Mesendoderm (in vitro differentiated cells): ENCODE measurements around the gene CTSF. TPM values are rescaled to one million over a fixed set of nuclear protein-coding genes. Genes with fewer than 3 reads are reported as not detected.

Experiments
- DNase-seq: peaks from one replicate; pipeline ENCODE4 v3.0.0; 2013
- H2AK5ac ChIP-seq: 2 replicates; pipeline ENCODE4 v1.6.1; 2013; ENCODE audit warnings: low read length, inconsistent platforms
- H2BK120ac ChIP-seq: 2 replicates; pipeline ENCODE4 v1.6.1; 2013; ENCODE audit warnings: low read depth, mild to moderate bottlenecking, low read length, moderate library complexity, mixed read lengths
- H2BK15ac ChIP-seq: replicated peaks from 2 replicates; pipeline ENCODE4 v1.6.1; 2013; ENCODE audit warnings: low read depth, mild to moderate bottlenecking, moderate library complexity
- H2BK5ac ChIP-seq: 2 replicates; pipeline ENCODE4 v1.6.1; 2013; ENCODE audit warnings: low read length, inconsistent platforms
- H3K18ac ChIP-seq: 2 replicates; pipeline ENCODE4 v1.6.1; 2013; ENCODE audit warnings: mild to moderate bottlenecking, low read length, mixed read lengths
- H3K23ac ChIP-seq: one replicate; pipeline ENCODE4 v1.6.1; 2013; ENCODE audit warnings: low read length
- H3K27ac ChIP-seq: 2 replicates; pipeline ENCODE4 v1.5.1; 2013; ENCODE audit warnings: low read depth, mild to moderate bottlenecking, inconsistent platforms, low read length, moderate library complexity
- H3K27me3 ChIP-seq: 2 replicates; pipeline ENCODE4 v1.6.1; 2013; ENCODE audit warnings: low read length, control low read depth, mild to moderate bottlenecking, inconsistent platforms; ENCODE audit not compliant: insufficient read depth, poor library complexity
- H3K36me3 ChIP-seq: 2 replicates; pipeline ENCODE4 v1.6.1; 2013; ENCODE audit warnings: low read length, inconsistent platforms; ENCODE audit not compliant: control insufficient read depth, insufficient read depth
- H3K4ac ChIP-seq: one replicate; pipeline ENCODE4 v1.6.1; 2013; ENCODE audit warnings: low read depth, mild to moderate bottlenecking, low read length, moderate library complexity
- H3K4me1 ChIP-seq: 2 replicates; pipeline ENCODE4 v1.6.1; 2013; ENCODE audit warnings: low read depth, low read length, inconsistent platforms; ENCODE audit not compliant: control insufficient read depth
- H3K4me2 ChIP-seq: 2 replicates; pipeline ENCODE4 v1.6.1; 2013; ENCODE audit warnings: low read length
- H3K4me3 ChIP-seq: 2 replicates; pipeline ENCODE4 v1.5.1; 2013; ENCODE audit warnings: mild to moderate bottlenecking, low read length
- H3K56ac ChIP-seq: one replicate; pipeline ENCODE4 v1.6.1; 2013; ENCODE audit warnings: low read length
- H3K79me1 ChIP-seq: 2 replicates; pipeline ENCODE4 v1.6.1; 2013; ENCODE audit warnings: low read length, inconsistent platforms
- H3K79me2 ChIP-seq: 2 replicates; pipeline ENCODE4 v1.6.1; 2013; ENCODE audit warnings: mild to moderate bottlenecking, low read length; ENCODE audit not compliant: control insufficient read depth, insufficient read depth
- H3K9ac ChIP-seq: 2 replicates; pipeline ENCODE4 v1.6.1; 2013; ENCODE audit warnings: low read length, inconsistent platforms
- H4K5ac ChIP-seq: one replicate; pipeline ENCODE4 v1.6.1; 2013; ENCODE audit warnings: low read length
- H4K8ac ChIP-seq: one replicate; pipeline ENCODE4 v1.6.1; 2013; ENCODE audit warnings: low read depth, mild to moderate bottlenecking, control low read depth, low read length, moderate library complexity
- WGBS: extraction: QIAGEN DNeasy Blood & Tissue Kit; methylation state at CpG from one replicate; pipeline ENCODE4 v1.1.7; 2013; ENCODE audit warnings: low lambda C conversion rate, missing lambda C conversion rate; ENCODE audit not compliant: insufficient coverage; ENCODE audit errors: extremely low coverage; 5-methylcytosine and 5-hydroxymethylcytosine counted together
- small RNA-seq: library from polyadenylated mRNA; stranded (forward); fragments of <200 nt; extraction: miRNeasy Mini kit (QIAGEN cat#:217004); gene quantifications from one replicate; pipeline ENCODE3, GENCODE V24; 2013; ENCODE audit not compliant: insufficient read depth

The CTSF gene

DNA sequence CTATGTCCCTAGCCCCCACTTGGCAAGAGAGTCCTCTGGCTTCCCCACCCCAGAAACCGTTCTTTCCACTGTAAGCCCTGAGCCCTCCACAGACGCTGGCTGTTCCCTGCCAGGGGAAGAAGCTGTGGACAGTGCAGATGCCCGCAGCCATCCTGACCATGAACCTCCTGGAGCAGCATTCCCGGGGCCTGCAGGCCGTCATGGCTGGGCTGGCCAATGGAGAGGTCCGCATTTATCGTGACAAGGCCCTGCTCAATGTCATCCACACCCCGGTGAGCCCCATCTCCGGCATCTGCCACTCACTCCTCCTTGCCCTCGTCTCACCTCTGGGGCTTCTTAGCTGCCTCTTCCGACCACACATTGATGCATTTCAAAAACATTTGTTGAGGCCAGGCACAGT lies 44.8 kb downstream of the CTSF start:
- Histone ChIP-seq H2AK5ac (no peak overlapping the region), H3K9ac (no peak overlapping the region), H3K36me3 (peaks cover 2% of the 10 kb centered on the region), H2BK5ac (no peak overlapping the region), H3K23ac (no peak overlapping the region), H3K56ac (no peak overlapping the region), H3K4me2 (no peak overlapping the region), H2BK120ac (no peak overlapping the region), H2BK15ac (no peak overlapping the region), H3K27me3 (no peaks in the 10 kb centered on the region), H3K79me2 (no peaks in the 10 kb centered on the region), H3K79me1 (no peaks in the 10 kb centered on the region), H4K8ac (no peak overlapping the region), H3K4me1 (no peaks in the 10 kb centered on the region), H4K5ac (no peak overlapping the region), H3K27ac (no peak overlapping the region), H3K18ac (no peak overlapping the region), H3K4ac (no peak overlapping the region), H3K4me3 (no peak overlapping the region)
- no peak for DNase-seq
- no CpG with 5 or more reads among the region's 11 CpGs for WGBS

Small RNA genes within 50 kb of the gene (small RNA-seq; reads per million reads assigned to genes)
- not detected for gene RNU4-39P
